Caki2 (cell line): Measurements from ENCODE around the gene KMT2C. TPM values are rescaled to one million over a fixed set of nuclear protein-coding genes. Genes with fewer than 3 reads are reported as not detected.
"Not testable (repeated sequence)": the region's sequence is repeated elsewhere in the genome, so short reads cannot be mapped to it uniquely, and the experiment has no call there.

Source experiments
- DNase-seq: peaks from one replicate; pipeline ENCODE4 v3.0.0-alpha.2; 2015; ENCODE audit warnings: low read depth
- in situ Hi-C: cut with HindIII; loops from 2 replicates; pipeline ENCODE4 v1.10.0; 2016; ENCODE audit warnings: low sequenced_read_pairs, low pct_unique_long_range_greater_than_20kb, mixed read lengths
- total RNA-seq: library from RNA; depleted of rRNA; stranded (reverse); fragments of >200 nt; shearing (Covaris generic); gene quantifications from 2 replicates; pipeline ENCODE4 v1.2.3, GENCODE V29; 2014; ENCODE audit warnings: low replicate concordance

KMT2C gene
- total RNA-seq, 1 experiment from 2014 or later = 11.1 TPM

DNA sequence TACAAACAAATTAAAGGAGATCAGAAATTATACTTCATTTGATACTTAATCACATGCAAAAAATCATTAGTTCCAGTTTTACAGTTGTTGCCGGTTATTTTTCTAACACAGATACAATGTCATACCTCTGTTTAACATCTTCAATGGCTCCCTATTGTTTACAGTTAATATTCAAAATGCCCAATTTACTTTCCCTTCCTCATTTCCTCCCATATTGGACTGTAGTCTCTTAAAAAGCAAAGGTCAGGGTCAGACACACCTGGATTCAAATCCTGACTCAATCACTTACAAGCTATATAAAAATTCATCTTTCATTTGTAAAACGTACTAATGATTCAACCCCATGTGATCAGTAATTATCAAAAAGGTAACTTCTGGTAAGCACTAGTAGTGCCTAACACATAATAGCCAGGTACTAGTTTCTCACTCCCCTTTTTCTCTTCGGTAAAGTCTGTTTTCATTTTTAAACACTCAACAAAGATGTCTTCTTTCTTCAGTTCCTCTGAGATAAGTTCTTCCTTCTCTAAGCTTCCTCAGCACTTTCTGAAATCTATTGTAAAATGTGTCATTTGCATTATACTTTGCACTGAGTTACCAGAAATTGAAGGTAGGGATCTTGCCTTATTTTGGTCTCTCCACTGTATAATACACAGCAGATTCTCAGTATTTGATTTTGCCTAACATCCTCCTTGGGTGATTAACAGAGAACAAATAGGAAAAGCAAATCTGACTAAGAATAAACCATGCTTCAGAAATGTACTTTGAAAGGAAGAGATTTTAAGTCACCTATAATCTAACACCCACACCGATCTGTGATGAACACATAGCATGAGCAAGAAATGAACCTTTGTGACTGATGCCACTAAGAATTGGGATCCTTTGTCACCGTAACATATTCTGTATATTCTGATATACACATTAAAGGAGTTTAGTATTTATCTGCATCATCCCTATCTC lies 16.1 kb downstream of the KMT2C start:
- no peak for DNase-seq
- in situ Hi-C loops = no loop called here

DNA sequence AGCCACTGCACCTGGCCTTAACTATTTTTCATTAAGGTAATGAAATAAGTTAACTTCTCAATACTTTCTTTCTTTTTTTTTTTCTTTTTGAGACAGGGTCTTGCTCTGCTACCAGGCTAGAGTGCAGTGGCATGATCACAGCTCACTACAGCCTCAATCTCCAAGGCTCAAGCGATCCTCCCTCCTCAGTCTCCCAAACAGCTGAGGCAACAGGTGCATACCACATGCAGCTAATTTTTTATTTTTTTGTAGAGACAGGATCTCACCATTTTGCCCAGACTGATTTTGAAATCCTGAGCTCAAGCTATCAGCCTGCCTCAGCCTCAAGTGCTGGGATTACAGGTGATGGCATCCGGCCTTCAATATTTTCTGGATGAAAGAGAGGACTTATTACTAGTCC lies 21.0 kb downstream of the KMT2C start:
- in situ Hi-C loops = no loop called here
- DNase-seq = no peak

DNA sequence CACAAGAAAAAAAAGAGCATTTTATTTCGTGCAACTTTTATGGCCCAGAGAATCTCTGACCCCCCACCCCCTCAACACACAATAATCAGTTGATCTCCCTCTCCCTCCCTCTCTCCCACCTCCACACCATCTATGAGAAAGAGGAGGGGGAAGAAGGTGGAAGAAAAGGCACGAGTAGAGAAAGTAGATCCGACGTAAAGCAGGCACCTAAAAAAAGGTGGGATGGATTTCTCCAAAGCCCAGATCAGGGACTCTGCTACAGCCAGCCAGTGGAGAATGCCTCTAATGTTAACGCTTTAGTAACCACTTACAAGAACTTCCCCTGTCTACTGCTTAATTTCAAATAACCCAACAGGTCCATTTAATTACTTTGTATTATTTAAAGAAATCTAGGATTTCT lies 24.4 kb downstream of the KMT2C start:
- in situ Hi-C loops = no loop called here
- DNase-seq = no peak

DNA sequence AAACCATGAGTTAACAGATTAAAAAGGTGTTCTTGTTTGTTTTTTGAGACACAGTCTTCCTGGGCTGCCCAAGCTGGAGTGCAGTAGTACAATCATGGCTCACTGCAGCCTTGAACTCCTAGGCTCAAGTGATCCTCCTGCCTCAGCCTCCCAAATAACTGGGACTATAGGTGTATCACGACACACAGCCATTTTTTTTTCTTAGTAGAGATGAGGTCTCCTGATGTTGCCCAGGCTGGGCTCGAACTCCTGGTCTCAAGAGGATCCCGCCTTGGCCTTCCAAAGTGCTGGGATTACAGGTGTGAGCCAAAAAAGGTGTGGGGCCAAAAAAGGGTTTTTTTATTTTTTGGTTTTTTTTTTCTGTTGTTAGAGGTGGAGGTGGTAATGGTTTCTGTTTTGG lies 29.3 kb downstream of the KMT2C start:
- DNase-seq = no peak
- in situ Hi-C loops = no loop called here

DNA sequence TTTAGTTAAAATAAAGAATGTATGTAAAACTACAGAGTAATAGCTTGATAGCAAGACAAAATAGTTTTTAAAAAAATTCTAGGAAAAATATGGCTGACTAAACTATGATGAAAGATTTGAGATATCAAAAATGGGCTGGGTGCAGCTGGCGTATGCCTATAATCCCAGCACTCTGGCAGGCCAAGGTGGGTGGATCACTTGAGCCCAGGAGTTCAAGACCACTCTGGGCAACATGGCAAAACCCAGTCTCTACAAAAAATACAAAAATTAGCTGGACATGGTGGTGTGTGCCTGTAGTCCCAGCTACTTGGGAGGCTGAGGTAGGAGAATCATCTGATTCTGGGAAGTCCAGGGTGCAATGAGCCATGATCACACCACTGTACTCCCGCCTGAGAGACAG lies 29.8 kb downstream of the KMT2C start:
- in situ Hi-C loops, DNase-seq: not testable (repeated sequence)

DNA sequence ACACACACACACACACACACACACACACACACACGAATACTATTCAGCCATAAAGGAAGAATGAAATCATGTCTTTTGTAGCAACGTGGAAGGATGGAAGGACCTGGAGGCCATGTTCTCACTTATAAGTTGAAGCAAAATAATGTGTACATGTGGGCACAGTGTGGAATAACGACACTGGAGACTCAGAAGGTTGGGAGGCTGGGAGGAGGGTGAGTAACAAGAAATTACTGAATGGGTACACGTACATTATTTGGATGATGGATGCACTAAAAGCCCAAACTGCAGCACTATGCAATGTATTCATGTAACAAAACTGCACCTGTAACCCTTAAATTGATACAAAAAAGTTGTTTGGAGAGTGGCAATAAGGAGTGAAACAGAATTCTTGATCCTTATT lies 32.1 kb downstream of the KMT2C start:
- no peak for DNase-seq
- in situ Hi-C loops = no loop called here

DNA sequence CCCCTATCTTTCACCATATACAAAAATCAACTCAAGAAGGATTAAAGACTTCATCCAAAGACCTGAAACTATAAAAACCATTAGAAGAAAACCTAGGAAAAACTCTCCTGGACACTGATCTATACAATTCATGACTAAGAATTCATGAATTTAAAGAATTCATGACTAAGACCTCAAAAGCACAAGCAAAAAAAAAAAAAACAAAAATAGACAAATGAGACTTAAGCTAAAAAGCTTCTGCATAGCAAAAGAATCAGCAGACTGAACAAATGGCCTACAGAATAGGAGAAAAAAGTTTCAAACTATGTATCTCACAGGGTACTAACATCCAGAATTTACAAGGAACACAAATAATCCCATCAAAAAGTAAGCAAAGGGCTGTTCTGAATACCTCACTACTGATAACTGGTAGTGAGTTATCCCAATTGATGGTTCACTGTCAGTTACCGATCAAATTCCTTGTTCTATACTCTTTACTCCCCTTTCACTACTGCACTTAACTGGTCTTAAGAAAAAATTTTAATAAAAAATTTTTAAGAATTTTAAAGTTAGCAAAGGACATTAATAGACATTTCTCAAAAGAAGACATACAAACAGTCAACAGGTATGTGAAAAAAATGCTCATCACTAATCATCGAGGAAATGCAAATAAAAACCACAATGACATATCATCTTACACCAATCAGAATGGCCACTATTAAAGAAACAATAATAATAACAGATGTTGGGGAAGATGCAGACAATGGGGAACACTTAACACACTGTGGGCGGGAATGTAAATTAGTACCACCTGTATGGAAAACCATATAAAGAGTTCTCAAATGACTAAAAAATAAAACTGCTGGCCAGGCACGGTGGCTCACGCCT lies 33.2 kb downstream of the KMT2C start:
- peak; percentile 42 for DNase-seq
- in situ Hi-C loops = no loop called here

DNA sequence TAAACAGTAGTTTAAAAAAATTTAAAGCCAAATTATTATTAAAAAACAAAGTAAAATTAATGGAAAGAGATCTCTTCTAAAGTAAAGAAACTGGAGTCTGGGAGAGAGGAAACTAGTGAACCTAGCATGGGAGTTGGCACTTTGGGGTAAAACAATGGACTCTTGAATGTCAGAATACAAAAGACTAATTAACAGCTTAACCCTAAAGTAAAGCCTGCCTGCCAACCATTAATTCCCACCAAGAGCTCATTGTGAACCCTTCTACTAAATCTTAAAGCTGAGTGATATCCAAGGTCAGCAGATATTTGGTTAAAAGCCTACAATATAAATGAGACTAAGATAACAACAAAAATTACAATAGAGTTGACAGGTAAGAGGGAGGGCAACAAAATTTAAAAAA lies 36.5 kb downstream of the KMT2C start:
- in situ Hi-C loops = no loop called here
- DNase-seq = no peak

DNA sequence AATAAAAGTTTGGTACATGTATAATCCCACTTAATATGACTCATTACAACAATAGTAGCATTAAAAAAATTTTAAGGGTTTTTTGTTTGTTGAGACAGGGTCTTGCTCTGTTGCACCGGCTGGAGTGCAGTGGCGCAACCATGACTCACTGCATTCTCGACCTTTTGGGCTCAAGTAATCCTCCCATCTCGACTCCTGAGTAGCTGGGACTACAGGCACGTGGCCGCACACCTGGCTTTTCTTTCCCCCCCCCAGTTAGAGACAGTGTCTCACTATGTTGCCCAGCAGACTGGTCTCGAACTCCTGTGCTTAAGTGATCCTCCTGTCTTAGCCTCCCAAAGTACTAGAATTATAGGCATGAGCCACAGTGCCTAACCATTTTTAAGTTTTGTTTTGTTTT lies 40.7 kb downstream of the KMT2C start:
- peak; percentile 70 for DNase-seq

DNA sequence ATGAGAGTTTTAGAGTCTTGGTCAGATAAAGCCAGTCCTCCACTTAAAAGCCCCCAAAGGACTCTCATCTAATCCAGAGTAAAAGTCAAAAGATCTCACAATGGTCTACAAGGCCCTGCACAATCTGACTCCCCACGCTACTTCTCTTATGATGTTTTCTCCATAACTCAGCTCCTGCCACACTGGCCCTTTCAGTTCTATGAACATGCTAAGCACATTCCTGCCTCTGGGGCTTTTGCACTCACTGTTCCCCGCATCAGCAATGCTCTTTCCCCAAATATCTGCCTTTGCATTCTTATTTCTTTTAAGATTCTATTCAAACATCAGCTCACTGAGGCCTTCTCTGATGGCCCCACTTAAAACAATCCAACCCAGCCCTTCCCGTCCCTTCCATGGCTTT lies 41.6 kb downstream of the KMT2C start:
- in situ Hi-C loops, DNase-seq: not testable (repeated sequence)

More for the DNA sequence above, 40.7 kb downstream of the KMT2C start:
- in situ Hi-C loops = no loop called here

DNA sequence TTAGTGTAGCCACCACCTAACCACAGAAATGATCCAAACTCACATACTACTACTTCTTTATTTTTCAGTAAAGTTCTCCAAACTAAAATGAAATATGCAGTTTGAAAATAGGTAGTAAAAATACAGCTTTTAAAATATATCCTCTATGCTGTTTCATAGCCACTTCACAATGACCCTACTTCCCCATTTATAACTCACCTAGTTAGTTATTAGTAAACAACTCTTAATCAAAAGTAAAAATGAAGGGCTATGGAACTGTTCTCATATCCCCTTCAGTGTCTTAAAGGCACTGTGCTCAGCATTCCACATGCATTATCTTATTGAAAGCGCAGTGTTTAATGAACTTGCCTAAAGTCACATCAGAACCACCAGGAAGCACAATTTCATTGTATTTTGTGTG lies 43.5 kb downstream of the KMT2C start:
- no peak for DNase-seq
- in situ Hi-C loops = no loop called here

DNA sequence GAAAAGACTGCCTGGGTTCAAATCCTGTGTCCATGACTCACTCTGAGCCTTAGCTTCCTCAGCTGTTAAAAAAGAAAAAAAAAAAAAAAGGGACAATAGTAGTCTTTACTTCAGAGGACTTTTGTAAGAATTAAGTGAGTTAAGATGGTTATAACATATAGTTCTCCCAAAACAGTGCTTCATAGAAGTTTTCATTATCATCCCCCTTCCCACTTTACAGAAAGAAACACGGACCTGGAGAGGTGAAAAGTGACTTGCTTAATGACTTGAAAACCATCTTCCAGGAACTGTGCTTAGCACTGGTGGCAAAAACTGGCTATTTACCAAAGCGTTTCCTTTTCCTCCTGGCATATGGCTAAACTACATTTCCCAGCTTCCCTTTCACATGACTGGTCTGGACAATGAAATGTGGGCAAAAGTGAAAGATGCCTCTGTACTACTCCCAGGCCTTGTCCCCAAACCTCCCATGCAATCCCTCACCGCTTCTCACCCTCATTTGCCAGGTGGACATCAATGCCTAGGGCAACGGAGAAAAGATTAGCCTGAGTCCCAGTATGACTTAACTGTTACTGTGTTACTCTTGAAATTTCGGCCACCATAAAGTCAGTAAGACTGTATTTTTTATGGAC lies 49.6 kb downstream of the KMT2C start:
- in situ Hi-C loops, DNase-seq: not testable (repeated sequence)

DNA sequence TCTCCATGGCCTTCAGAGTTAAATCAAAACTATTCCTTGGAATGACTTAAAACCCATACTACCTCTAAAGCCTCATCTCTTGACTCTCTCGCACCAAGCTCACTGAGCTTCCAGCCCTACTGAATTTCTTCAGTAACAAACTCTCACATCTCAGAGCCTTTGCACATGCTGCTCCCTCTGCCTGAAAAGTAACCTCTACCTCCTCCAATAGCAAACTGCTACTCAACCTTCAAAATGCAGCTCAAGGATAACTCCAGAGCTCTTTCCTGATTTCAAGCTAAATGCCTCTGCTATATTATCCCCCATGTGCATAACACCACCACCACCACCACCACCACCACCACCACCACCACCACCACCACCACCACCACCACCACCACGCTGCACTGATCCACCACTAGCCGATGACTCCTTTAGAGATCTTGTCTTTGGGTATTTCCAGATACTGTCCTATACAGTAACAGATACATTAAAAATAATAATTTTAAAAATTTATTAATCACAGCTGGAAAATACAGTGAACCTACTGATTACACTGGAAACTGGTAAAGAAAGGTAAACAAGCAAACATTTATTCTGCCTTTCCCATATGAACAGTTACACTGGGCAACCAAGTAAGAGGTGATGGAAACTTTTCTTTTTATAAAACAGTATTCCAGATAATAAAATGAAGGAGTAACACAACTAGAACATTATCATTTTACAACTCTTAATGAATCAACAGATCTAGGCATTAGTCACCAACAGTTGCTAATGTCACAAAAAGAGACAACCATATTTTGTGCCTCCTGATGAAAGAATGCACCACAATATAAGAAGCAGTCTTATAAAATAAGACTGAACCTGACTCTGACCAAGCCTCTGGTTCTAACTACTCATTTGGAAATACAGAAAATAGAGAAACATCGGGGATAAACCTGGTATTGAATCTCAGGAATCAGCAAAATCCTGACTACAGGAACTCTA lies 51.3 kb downstream of the KMT2C start:
- DNase-seq, in situ Hi-C loops: not testable (repeated sequence)

DNA sequence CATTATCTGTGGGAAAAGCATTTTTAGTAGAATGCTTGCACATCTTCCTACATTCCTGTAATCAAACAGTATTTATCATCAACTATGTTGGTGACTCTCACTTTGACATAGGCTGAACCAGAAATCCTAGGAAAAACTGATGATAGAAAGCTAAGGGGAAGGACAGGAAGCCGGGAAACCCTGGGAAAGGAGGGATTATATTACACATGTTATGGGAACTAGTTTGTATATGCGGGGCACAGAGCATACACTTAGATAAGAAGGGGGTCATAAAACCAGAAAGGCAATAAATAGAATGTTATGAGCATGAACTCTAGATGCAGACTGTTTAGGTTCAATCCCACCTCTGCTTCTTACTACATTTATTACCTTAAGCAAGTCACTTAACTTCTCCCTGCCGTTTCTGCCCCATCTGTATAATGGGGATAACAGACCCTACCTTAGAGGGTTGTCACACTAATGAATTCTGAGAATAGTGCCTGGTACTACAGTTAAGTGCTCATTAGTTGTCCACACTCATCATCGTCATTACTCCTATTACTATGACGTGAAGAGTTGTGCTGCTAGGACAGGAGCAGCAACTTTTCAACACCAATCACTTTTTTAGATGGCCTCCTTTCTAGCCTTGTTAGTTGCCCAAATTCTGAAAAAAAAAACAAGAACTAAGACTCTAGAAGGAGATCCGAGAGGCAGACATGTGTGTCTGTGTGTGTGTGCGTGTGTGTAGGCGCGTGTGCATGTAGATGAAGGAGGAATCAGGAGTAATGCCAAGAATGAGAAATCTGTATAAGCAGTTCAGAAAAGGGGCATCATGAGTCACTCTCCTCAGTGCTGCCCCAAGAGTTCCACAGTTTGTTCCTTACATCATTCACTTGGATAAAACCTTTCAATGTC lies 52.2 kb downstream of the KMT2C start:
- no peak for DNase-seq
- in situ Hi-C loops = no loop called here

DNA sequence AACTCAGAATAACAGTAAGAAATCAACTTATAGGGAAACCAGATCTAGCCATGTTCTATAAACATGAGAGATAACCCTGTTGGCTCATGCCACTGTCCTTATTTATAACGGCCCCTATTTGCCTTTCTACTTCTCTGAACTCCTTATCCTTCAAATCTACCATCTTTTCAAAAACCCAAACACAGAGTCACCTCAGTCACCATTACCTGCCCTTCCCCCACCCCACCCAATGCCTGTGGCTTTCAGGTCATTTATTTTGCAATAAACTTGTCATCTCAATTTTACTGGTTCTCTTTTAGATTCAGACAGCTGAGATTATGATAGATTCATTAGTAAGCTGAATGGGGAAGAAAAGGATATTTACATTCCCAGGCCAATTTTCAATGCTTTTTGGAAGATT lies 53.6 kb downstream of the KMT2C start:
- in situ Hi-C loops = no loop called here
- DNase-seq = no peak

DNA sequence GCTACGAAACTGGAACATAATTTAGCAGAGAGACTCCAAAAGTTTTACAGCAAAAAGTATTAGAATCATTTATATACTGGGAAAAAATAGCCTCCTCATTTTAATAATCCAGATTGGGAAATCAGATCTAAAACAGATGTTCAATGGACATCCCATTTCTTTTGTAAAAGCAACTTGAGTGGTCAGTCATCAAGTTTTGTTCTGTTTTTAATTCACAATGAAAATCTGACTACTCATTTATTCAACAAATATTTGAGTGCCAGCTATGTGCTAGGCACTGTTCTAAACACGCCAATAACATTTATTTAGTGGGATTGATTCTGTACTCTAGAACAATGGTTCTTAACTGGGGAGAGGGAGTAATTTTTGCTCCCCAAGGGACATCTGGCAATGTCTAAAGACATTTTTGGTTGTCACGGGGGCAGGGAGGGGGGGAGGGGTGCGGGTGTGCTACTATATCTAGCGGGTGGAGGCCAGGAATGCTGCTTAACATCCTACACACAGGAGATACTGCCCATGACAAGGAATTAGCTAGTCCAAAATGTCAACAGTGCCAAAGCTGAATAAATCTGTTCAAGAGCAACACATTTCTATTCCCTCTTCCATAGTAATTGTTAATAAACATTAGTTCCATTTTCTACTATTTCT lies 54.7 kb downstream of the KMT2C start:
- in situ Hi-C loops, DNase-seq: not testable (repeated sequence)
